AG20443 (cell line): Measurements from ENCODE around the gene ATF6B.

Experiments used
- DNase-seq: peaks from one replicate; pipeline ENCODE4 v3.0.0; 2012; ENCODE audit warnings: low spot score, mixed read lengths

The ATF6B gene

DNA sequence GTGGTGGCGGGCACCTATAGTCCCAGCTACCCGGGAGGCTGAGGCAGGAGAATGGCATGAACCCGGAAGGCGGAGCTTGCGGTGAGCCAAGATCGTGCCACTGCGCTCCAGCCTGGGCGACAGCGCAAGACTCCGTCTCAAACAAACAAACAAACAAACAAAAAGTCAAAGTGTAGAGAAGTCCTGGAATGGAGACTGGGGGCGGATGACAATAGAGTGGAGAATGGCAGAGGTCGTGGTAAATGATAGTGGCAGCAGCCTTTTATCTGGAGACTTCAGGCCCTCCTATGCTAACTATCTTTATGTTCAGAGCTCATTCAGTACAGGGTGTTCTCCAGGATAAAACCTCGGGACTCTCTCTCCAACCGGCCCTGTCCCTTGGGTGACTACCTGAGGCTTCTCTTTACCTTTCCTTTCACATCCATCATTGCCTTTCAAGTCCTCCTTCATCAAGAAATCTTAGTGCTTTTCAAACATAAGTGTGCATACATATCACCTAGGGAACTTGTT lies 3.4 kb upstream of the ATF6B start:
- no peak for DNase-seq

- DNase-seq: no peak
These were observed 1.4 kb upstream of the ATF6B start for GRCh38 chr6:32129297-32130088.

GRCh38 chr6:32128751-32129296 lies 778 bp upstream of the ATF6B start:
- no peak for DNase-seq

GRCh38 chr6:32127409-32127716 lies 683 bp downstream of the ATF6B start:
- no peak for DNase-seq

DNA sequence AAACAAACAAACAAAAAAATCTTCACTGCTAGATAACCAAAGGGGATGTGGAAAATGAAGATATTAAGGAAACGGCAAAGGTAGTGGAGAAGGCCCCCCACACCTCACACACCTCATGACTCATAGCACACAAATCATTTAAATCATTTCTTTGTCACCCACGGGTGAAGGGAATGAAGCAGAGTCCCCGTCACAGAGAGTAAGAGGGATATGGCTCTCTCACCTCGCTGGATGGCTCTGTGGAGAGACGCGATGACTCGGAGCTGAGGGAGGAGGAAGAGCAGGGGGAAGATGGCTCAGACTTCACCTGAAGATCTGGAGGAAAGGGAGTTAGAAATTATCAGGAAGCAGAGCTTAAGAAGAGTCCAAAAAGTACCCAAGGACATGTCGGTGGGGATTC lies 1.2 kb downstream of the ATF6B start:
- no peak for DNase-seq

DNA sequence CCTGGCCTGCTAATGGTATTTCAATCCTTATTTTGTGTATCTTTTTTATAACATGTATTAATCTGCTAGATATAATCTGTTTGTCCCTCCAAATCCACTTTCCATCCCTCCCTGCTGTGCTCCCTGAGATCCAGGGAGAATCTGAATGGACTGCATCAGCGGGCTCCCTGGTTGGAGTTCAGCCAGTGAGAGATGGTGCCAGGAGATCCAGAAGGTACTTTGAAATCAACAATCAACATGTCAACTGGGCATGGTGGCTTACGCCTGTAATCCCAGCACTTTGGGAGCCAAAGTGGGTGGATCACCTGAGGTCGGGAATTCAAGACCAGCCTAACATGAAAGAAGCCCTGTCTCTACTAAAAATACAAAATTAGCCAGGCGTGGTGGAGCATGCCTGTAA lies 4.4 kb downstream of the ATF6B start:
- DNase-seq: no peak

GRCh38 chr6:32120573-32121059 lies 7.4 kb downstream of the ATF6B start:
- DNase-seq: no peak

DNA sequence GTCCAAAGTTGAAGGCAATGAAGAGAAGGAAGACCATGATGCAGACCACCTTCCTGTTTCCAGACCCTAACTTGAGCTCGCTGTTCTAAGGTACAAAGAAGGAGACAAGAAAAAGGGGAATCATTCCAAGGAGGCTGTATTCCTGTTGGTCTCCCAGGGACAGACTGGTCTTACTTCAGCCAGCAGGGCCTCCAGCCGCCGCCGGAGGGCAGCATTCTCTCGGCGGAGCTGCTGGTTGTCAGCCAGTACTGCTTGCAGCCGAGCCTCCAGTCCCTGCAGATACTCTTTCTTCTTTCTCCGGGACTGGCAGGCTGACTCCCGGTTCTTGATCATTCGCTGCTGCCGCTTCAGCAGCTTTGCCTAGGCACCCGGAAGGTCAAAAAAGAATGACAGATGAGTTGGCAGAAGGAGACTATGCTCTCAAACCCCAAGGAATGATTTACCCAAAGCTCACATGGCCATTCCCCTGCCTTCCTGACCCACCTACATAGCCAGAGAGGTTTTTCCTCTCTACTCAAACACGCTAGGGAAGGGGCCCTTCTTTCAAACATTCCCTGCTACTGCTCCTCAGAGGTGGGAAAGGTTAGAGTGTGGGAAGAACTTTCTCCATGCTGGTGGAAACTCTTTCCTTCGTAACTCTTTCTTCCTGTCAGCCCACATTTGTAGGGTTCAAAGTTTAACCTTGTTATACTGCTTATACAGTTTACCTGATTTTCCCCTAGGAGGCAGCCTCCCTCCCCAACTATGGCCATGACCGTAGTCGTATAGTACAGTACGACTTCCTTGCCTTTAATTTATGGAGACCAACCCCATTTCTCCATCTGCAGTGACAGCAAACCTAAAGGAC lies 9.0 kb downstream of the ATF6B start:
- DNase-seq: peak; percentile 86

DNA sequence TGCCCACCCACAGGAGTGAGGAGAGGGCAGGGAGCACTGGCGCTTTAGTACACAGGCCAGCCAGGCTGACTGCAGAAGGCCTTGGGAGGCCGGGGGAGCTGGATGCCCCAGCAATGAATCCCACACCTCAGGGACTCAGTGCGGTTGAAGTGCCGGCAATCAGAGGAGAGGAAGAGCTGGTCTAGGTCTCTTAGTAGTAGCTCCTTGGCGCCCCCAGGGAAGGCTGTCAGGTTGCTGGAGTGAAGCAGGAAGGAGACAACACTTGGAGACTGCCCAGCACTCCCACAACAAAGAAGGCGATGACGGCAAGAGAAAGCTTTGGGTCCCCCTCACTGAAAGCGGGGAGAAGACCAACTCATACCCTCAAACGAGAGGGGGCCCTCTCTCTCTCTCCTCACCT lies 10.6 kb downstream of the ATF6B start:
- DNase-seq: no peak

DNA sequence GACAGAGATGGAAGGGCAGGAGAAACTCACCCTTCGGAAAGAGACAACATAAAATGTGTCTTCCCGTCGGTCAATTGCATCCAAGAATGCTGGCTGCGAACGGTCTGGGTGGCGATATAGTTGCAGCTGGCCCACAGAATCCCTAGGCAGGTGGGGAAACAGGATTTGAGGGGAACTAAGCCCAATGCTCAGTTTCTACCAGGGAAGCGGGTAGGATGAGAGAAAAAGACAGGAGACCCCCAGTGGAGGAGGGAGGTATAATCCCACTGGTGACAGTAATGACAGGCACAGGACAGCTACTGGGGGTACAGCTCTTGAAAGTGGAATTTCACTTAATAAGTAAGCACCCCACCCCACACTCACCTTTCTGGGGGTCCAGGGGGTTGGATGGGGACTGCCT lies 11.4 kb downstream of the ATF6B start:
- DNase-seq: no peak

DNA sequence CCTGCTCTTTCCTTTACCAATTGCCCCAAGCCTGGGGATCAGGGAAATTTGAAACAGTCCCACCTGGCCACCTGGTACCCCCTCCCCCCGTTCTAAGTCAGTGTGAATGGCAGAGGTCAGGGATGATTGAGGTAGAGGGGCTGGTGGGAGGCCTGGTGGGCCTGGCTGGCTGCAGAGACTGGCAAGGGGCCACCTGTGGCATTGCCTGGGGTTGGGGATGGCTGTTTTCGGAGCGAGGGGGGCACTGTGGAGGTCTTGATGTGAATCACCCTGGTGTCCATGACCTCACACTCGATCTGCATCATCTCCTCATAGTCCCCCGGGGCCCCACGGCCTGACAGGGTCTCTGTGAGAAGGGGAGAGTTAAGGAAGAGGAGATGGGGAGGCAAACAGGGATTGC lies 12.4 kb downstream of the ATF6B start:
- no peak for DNase-seq

DNA sequence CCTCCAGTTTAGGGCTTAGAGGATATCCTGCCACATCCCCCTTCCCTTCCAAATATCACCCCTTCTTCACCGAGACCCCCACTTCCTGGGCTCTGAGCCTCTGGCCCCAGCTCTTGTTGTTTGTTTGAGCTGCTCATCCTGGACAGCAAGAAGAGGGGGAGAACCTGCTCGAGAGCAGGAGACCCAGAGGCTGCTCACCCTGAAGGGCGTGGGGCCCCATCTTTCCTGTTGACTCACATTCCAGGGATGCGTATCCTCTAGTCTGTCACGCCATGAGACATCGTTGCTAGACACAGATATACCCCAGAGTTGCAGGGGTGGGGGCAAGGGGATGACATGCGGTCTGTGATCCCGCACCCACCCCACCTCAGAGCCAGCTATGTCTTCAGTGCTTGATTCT lies 13.2 kb downstream of the ATF6B start:
- DNase-seq: peak; percentile 83

- peak; percentile 93 for DNase-seq
These were observed 14.4 kb downstream of the ATF6B start for GRCh38 chr6:32113386-32114352.

DNA sequence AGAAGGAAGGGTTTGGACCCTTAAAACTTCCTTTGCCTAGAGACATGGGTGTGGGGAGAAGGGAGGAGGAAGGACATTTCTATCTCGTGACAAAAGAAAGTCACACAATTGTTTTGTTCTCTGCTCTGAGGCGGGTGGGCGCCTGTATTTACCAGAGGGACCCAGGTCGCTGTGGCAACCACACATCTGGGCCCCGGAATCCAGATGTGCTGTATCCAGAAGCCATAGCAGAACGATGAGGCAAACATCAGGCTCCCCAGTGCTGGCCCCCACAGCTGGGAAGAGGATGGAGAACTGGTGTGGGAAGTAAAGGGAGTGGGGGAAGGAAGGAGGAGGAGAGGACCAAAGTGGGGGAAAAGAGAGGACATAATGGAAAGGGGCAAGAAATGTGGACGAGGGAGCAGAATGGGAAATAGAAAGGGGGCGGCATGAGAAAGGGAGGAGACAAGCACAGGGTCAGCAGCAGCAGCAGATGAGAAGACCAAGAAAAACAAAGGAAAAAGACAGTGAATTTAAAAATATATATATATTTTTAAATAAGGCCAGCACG lies 15.5 kb downstream of the ATF6B start:
- no peak for DNase-seq

DNA sequence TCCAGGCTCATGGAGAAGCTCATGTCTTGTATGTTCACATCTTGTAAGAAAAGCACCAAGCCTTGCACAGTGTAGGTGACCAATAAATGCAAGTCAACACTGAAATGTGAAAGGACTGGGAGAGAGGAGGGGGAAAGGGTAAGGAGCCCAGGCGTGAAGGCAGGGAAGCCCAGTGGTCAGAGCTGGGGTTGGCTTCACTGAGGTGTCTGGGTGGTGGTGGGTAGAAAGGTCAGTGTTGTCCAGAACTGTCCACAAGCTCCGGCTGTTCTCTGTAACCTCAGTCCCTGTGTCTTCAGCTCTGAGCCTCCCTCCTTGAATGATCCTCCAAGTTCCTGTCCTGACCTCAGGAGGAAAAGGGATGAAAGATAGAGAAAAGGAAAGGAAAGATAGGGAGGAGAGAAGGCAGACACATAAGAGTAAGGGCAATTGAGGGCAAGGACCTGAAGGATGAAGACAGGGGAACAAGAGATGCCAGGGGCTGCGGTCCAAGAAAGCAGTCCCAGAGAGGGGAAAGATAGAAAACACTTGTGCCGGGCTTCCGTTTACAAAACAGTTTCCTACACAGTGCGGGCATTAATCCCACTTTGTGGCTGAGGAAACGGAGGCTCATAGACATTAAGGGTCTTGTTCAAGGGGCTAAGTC lies 16.5 kb downstream of the ATF6B start:
- DNase-seq: no peak

DNA sequence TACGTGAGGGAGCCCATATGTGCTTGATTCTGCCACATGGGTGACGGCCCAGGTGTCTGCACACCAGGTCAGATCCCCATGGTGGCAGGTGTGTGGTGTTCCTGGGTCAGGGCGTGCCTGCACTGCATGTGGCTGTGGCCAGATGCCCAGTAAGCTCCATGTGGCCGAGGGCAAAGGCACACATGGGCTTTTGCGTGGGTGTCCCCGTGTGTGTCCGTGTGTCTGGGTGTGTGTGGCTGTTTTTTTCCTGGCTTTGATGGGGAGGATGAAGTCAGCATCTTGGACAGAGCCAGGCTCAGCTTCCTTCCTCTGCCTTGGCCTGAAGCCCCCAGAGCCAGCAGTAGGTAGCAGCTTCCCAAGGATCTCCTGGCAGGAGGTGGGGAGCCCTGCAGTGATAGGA lies 17.4 kb downstream of the ATF6B start:
- no peak for DNase-seq

- DNase-seq: no peak
These were observed 18.3 kb downstream of the ATF6B start for GRCh38 chr6:32109765-32110160.

DNA sequence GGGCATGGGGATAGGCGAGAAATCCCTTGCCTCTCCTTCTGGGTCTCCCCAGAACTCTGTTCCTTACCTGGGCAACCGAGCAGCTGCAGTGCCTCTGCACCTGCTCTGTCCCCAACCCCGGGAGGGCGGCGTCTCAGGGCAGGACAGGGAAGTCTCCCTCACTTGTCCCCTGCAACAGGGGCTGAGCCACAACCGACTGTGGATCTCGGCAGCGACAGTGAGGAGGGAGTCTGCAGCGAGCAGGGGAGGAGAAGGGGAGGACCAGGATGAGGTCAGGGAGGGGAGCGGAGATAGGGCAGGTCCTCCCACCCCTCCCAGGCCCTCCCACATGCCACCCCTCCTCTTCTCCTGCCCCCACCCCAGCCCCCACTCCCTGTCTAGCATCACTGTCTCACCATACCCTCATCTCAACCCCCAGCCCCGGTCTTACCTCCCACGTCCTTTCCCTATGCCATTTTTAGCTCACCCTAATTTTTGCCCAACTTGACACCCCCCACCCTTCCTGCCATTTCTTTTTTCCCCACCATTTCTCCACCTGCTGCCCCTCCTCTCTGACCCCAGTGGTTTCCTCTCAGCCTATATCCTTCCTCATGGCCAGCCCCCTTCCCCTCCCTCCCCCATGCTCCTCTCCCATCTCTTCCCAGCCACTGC lies 18.8 kb downstream of the ATF6B start, which contains the start of gene TNXB:
TSS of gene TNXB (minus strand) at position 225 of the 651 bp plus-strand sequence. CDS start 11,140 bp downstream, outside the sequence.
- no peak for DNase-seq

DNA sequence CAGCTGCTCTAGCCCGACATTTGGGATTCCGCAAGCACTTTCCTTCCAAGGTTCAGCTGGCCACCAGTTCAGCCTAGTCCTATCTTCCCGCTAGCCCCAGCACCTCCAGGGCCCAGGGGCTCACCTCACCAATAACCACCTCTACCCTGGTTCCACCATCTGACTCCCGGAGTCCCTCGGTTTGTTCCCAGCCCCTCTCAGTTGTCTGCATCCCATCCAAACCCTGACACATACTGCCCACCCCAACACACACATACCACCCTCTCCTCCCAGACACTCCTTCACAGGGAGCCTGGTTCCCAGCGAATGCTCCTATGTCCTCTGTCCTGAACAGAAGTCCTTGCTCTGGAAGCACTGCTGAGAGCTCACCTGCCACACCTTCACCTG lies 19.3 kb downstream of the ATF6B start:
- DNase-seq: no peak

DNA sequence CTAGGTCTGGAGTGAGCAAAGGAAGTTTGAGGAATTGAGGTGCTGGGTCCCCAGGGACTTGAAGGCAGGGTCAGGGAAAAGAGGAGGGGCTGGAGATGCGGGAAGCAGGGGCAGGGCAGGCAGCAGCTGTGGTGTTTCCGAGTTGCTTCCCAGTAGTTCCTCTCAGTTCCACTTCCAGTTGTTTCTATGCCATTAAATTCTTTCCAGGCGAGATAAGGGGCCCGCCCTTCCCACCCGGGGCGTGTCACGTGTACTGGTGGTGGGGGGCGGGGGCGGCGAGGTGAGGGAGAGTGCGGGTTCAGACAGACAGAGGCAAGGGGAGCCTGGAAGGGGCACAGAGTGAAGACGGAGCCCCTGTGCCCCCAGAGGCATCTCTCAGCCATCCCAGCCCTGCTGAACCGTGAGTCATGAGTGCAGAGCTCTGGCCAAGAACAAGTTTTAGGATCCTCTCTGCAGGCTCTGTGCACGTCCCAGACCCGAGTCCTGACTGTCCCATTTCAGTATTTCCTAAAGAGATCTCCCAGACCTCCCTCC lies 19.9 kb downstream of the ATF6B start:
- peak; percentile 79 for DNase-seq
